Suprapubic skin (tissue), 4 donors: ENCODE measurements around the gene SLFN12L.

Source experiments
- POLR2A ChIP-seq, 2 donors: fragments of 450-650 bp; IDR thresholded peaks; one replicate each; pipeline ENCODE4 v1.6.1; 2017; ENCODE audit warnings: antibody characterized with exemption in 2 of 2, mild to moderate bottlenecking in 2 of 2, moderate library complexity in 2 of 2
- POLR2AphosphoS5 ChIP-seq, 3 donors: sonication (generic); formaldehyde crosslinking; IDR thresholded peaks; one replicate each; pipeline ENCODE4 v1.6.1; 2017; ENCODE audit warnings: antibody characterized with exemption in 3 of 3
- TF ChIP-seq, protein P1 (sequence below), 2 donors: fragments of 200-600 bp in 1 of 2; fragments of 450-650 bp in 1 of 2; sonication (generic) in 1 of 2; IDR thresholded peaks; one replicate each; pipeline ENCODE4 v1.5.1; 2016 to 2019; ENCODE audit warnings: antibody characterized with exemption in 2 of 2, mild to moderate bottlenecking in 1 of 2, moderate library complexity in 1 of 2

DNA sequence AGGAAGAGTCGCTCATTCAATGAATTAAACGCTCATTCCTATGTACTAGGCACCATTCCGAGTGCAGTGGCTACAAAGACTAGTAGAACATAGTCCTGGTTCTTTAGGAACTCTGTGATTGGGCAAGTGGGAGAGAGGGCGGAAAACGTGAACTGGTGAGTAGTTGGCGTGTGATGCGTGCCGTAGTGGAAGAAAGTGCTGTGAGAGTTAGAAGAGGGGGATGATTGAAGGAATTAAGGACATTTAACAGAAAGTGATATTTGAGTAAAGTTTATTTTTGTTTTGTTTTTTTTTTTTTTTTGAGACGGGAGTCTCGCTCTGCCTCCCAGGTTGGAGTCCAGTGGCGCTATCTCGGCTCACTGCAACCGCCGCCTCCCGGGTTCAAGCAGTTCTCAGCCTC is 31.1 kb upstream of the SLFN12L start:
- TF ChIP-seq, protein P1, sequence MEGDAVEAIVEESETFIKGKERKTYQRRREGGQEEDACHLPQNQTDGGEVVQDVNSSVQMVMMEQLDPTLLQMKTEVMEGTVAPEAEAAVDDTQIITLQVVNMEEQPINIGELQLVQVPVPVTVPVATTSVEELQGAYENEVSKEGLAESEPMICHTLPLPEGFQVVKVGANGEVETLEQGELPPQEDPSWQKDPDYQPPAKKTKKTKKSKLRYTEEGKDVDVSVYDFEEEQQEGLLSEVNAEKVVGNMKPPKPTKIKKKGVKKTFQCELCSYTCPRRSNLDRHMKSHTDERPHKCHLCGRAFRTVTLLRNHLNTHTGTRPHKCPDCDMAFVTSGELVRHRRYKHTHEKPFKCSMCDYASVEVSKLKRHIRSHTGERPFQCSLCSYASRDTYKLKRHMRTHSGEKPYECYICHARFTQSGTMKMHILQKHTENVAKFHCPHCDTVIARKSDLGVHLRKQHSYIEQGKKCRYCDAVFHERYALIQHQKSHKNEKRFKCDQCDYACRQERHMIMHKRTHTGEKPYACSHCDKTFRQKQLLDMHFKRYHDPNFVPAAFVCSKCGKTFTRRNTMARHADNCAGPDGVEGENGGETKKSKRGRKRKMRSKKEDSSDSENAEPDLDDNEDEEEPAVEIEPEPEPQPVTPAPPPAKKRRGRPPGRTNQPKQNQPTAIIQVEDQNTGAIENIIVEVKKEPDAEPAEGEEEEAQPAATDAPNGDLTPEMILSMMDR (IDR thresholded peaks at IDR 0.05): no peak
- TF ChIP-seq POLR2A (IDR thresholded peaks at IDR 0.05) (no peak), POLR2AphosphoS5 (IDR thresholded peaks at IDR 0.05) (no peak)
